A549 (cell line): ENCODE data around the gene NPAS2.

ENCODE experiments used
- MYC ChIP-seq: IDR thresholded peaks from 2 replicates; pipeline ENCODE4 v1.6.1; 2012; ENCODE audit warnings: mild to moderate bottlenecking, inconsistent platforms, low read length, improper control_type of control experiment, borderline replicate concordance
- POLR2A ChIP-seq: IDR thresholded peaks from 2 replicates; pipeline ENCODE4 v1.6.1; 2012; ENCODE audit warnings: mild to moderate bottlenecking, low read length
- TF ChIP-seq, protein P1 (sequence below): fragments of >200 bp; sonication (Bioruptor Twin); formaldehyde crosslinking; IDR thresholded peaks from 3 replicates; pipeline ENCODE4 v1.5.1; 2016

DNA sequence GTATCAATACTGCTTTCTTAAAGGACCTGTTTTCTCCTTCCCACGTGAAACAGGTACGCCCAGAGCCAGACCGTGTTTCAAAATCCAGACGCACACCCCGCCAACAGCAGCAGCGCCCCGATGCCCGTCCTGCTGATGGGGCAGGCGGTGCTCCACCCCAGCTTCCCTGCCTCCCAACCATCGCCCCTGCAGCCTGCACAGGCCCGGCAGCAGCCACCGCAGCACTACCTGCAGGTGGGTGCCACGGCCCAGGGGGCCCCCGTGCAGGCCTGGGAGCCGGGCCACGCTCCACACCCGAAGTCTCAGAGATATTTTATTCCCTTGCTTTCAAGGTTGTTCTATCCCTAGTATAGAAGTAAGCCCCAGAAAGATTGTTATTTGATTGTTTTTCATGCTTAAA, 173.4 kb downstream of the NPAS2 start:
- TF ChIP-seq MYC (no peak), POLR2A (no peak)
- TF ChIP-seq, protein P1, sequence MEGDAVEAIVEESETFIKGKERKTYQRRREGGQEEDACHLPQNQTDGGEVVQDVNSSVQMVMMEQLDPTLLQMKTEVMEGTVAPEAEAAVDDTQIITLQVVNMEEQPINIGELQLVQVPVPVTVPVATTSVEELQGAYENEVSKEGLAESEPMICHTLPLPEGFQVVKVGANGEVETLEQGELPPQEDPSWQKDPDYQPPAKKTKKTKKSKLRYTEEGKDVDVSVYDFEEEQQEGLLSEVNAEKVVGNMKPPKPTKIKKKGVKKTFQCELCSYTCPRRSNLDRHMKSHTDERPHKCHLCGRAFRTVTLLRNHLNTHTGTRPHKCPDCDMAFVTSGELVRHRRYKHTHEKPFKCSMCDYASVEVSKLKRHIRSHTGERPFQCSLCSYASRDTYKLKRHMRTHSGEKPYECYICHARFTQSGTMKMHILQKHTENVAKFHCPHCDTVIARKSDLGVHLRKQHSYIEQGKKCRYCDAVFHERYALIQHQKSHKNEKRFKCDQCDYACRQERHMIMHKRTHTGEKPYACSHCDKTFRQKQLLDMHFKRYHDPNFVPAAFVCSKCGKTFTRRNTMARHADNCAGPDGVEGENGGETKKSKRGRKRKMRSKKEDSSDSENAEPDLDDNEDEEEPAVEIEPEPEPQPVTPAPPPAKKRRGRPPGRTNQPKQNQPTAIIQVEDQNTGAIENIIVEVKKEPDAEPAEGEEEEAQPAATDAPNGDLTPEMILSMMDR = no peak
